Measurements from ENCODE around the gene ATXN3L.

- TF ChIP-seq CTCF (conservative IDR thresholded peaks at IDR 0.05; ENCODE audit: low read depth, low read length) (no peak), EZH2 (IDR thresholded peaks at IDR 0.05; ENCODE audit: borderline replicate concordance, low read depth, low read length, poor library complexity, severe bottlenecking) (no peak)
These were observed 48.3 kb downstream of the ATXN3L start for GRCh38 chrX:13271511-13271910.

Measured in A673 (cell line).